Lung (tissue), 12 donors: ENCODE data around the gene TRIM58. TPM values are rescaled to one million over a fixed set of nuclear protein-coding genes. Genes with fewer than 3 reads are reported as not detected.

Source experiments
- ATAC-seq: fragments of 200-7000 bp; cut with Tn5 transposase; one replicate; pipeline ENCODE4 v1.9.1; 2020; ENCODE audit warnings: moderate number of reproducible peaks; ENCODE audit not compliant: insufficient read depth, low FRiP score
- DNase-seq, 3 donors: peaks; one replicate each; pipeline ENCODE4 v3.0.0-alpha.2; 2013 to 2017
- H3K27ac ChIP-seq, 2 donors: one replicate each; pipeline ENCODE4 v1.5.1; 2013; ENCODE audit warnings: mild to moderate bottlenecking in 2 of 2, moderate library complexity in 2 of 2, control low read depth in 1 of 2, inconsistent platforms in 1 of 2, low read depth in 1 of 2, low read length in 1 of 2
- H3K27me3 ChIP-seq, 3 donors: one replicate each; pipeline ENCODE4 v1.5.1; 2013; ENCODE audit warnings: low read length in 2 of 3; ENCODE audit not compliant: control insufficient read depth in 3 of 3, insufficient read depth in 3 of 3
- H3K36me3 ChIP-seq, 4 donors: one replicate each; pipeline ENCODE4 v1.5.1; 2013; ENCODE audit warnings: low read length in 4 of 4, mild to moderate bottlenecking in 1 of 4, moderate library complexity in 1 of 4; ENCODE audit not compliant: control insufficient read depth in 4 of 4, insufficient read depth in 4 of 4
- H3K4me1 ChIP-seq, 5 donors: one replicate each; pipeline ENCODE4 v1.5.1; 2013; ENCODE audit warnings: low read length in 5 of 5, mild to moderate bottlenecking in 2 of 5, moderate library complexity in 1 of 5; ENCODE audit not compliant: control insufficient read depth in 5 of 5, insufficient read depth in 5 of 5
- H3K4me3 ChIP-seq: one replicate; pipeline ENCODE4 v1.5.1; 2013; ENCODE audit warnings: mild to moderate bottlenecking, control low read depth, moderate library complexity
- H3K9ac ChIP-seq, 2 donors: one replicate each; pipeline ENCODE4 v1.5.1; 2013; ENCODE audit warnings: low read length in 2 of 2, control low read depth in 1 of 2; ENCODE audit not compliant: insufficient read depth in 1 of 2
- H3K9me3 ChIP-seq, 4 donors: one replicate each; pipeline ENCODE4 v1.5.1; 2013; ENCODE audit warnings: low read length in 3 of 4, mild to moderate bottlenecking in 1 of 4, moderate library complexity in 1 of 4; ENCODE audit not compliant: control insufficient read depth in 4 of 4, insufficient read depth in 3 of 4
- CTCF ChIP-seq: IDR thresholded peaks from 2 replicates; pipeline ENCODE4 v1.5.1; 2012; ENCODE audit warnings: mild to moderate bottlenecking; ENCODE audit errors: control extremely low read depth, extremely low read depth
- WGBS, 2 donors: extraction: QIAGEN DNeasy Blood & Tissue Kit; methylation state at CpG; one replicate each; pipeline ENCODE4 v1.1.7; 2013; 5-methylcytosine and 5-hydroxymethylcytosine counted together
- polyA plus RNA-seq, 2 donors: library from polyadenylated mRNA; stranded (reverse); fragments of 200-250 nt; gene quantifications; one replicate each; pipeline ENCODE4 v1.2.1, GENCODE V29; 2013
- total RNA-seq, 2 donors: library from RNA; depleted of rRNA in 1 of 2; stranded (reverse); fragments of >200 nt in 1 of 2; gene quantifications; one replicate each; pipeline ENCODE4 v1.2.1, GENCODE V29; 2014 to 2021
- donor health status: control.
- donor health status: control.
- donor health status: Bipolar disorder and iron deficiency.
- donor health status: healthy.
- donor health status: DM: yes; HTN: yes; CAD: no.

TRIM58 gene
- total and polyA plus RNA-seq, 4 donors: 0.71 to 9.4 (median 1.6) TPM

GRCh38 chr1:247913786-247914185 is 56.8 kb downstream of the TRIM58 start:
- TF ChIP-seq CTCF: no peak
- Histone ChIP-seq H3K36me3 (no peaks in the 10 kb centered on the region), H3K9ac (no peak overlapping the region), H3K4me3 (no peak overlapping the region), H3K9me3 (peaks cover 0 to 6% (median 2%) of the 10 kb centered on the region in 4 donors), H3K27ac (no peak overlapping the region), H3K4me1 (no peaks in the 10 kb centered on the region), H3K27me3 (no peaks in the 10 kb centered on the region)
- DNase-seq (no peak), ATAC-seq (no peak)
- 79% methylated on average over 2 of the region's 2 CpGs for WGBS, 2 donors

GRCh38 chr1:247914941-247915662 is 58.1 kb downstream of the TRIM58 start:
- peaks cover 0 to 6% (median 2%) of the 10 kb centered on the region in 4 donors for H3K9me3 ChIP-seq
- no peaks in the 10 kb centered on the region for H3K4me1 ChIP-seq
- WGBS, 2 donors: 50 to 68% methylated on average over 4 of the region's 4 CpGs
- H3K27ac ChIP-seq: no peak overlapping the region
- ATAC-seq (no peak), DNase-seq (no peak)
- H3K4me3 ChIP-seq: no peak overlapping the region
- TF ChIP-seq CTCF: no peak
- no peak overlapping the region for H3K9ac ChIP-seq
- H3K36me3 ChIP-seq: no peaks in the 10 kb centered on the region
- no peaks in the 10 kb centered on the region for H3K27me3 ChIP-seq

- no peaks in the 10 kb centered on the region for H3K4me1 ChIP-seq
- no peak for DNase-seq
- 67 to 99% methylated on average over 2 of the region's 2 CpGs for WGBS, 2 donors
- no peaks in the 10 kb centered on the region for H3K27me3 ChIP-seq
- H3K27ac ChIP-seq: no peak within 1 kb of the TSS
- no peaks in the 10 kb centered on the region for H3K9me3 ChIP-seq
- ATAC-seq: no peak
- H3K9ac ChIP-seq: no peak within 1 kb of the TSS
- no peaks in the 10 kb centered on the region for H3K36me3 ChIP-seq
- no peak within 1 kb of the TSS for H3K4me3 ChIP-seq
- no peak for TF ChIP-seq CTCF
These were observed 63.0 kb downstream of the TRIM58 start, which contains the start of gene OR2T8 for GRCh38 chr1:247919952-247920351. Gene OR2T8, plus strand, starts transcription at chr1:247920252. Its CDS starts 766 bp downstream, at chr1:247921018.

- 70 to 84% methylated on average over 3 of the region's 3 CpGs for WGBS, 2 donors
- no peak for TF ChIP-seq CTCF
- no peak for ATAC-seq
These were observed 67.0 kb downstream of the TRIM58 start for GRCh38 chr1:247923941-247924340.

More at GRCh38 chr1:247923941-247924340, 67.0 kb downstream of the TRIM58 start:
- no peak overlapping the region for H3K4me3 ChIP-seq
- H3K27ac ChIP-seq: no peak overlapping the region
- DNase-seq: no peak
- H3K9ac ChIP-seq: no peak overlapping the region
- H3K9me3 ChIP-seq: no peaks in the 10 kb centered on the region
- H3K27me3 ChIP-seq: no peaks in the 10 kb centered on the region
- H3K36me3 ChIP-seq: no peaks in the 10 kb centered on the region
- no peaks in the 10 kb centered on the region for H3K4me1 ChIP-seq
